Peyer's patch (tissue), 4 donors: Measurements from ENCODE around the gene NPIPA3. TPM values are rescaled to one million over a fixed set of nuclear protein-coding genes. Genes with fewer than 3 reads are reported as not detected.
A peak's percentile ranks its signal among the peaks of the same experiment; 100 is the strongest.
"Not testable (repeated sequence)": the region's sequence is repeated elsewhere in the genome, so short reads cannot be mapped to it uniquely, and the experiment has no call there.

Experiments used
- DNase-seq, 3 donors: peaks; one replicate each; pipeline ENCODE4 v3.0.0-alpha.2; 2017 to 2019
- H3K27ac ChIP-seq, 4 donors: fragments of 200-600 bp; sonication (generic); one replicate each; pipeline ENCODE4 v1.5.1; 2016 to 2019
- H3K27me3 ChIP-seq, 2 donors: fragments of 200-600 bp; sonication (generic); one replicate each; pipeline ENCODE4 v1.5.1; 2019
- H3K36me3 ChIP-seq, 3 donors: fragments of 200-600 bp; sonication (generic); one replicate each; pipeline ENCODE4 v1.5.1; 2016 to 2019
- H3K4me1 ChIP-seq, 4 donors: fragments of 200-600 bp; sonication (generic); one replicate each; pipeline ENCODE4 v1.5.1; 2016 to 2019
- H3K4me3 ChIP-seq, 4 donors: fragments of 200-600 bp; sonication (generic); 1 replicate in 3 of 4; 2 replicates in 1 of 4; pipeline ENCODE4 v1.5.1; 2016 to 2019; ENCODE audit warnings: mild to moderate bottlenecking in 1 of 4
- H3K9me3 ChIP-seq, 4 donors: fragments of 200-600 bp; sonication (generic); one replicate each; pipeline ENCODE4 v1.5.1; 2016 to 2019; ENCODE audit warnings: mild to moderate bottlenecking in 1 of 4
- CTCF ChIP-seq, 6 experiments: fragments of 450-650 bp in 4 of 6; fragments of 200-600 bp in 2 of 6; sonication (generic) in 1 of 6; IDR thresholded peaks; one replicate each; pipeline ENCODE4 v1.5.1; 2017 to 2019; ENCODE audit warnings: antibody characterized with exemption in 6 of 6, mild to moderate bottlenecking in 3 of 6, moderate library complexity in 1 of 6
- POLR2A ChIP-seq, 2 donors: fragments of 450-650 bp; IDR thresholded peaks; one replicate each; pipeline ENCODE4 v1.5.1; 2017; ENCODE audit warnings: antibody characterized with exemption in 2 of 2, mild to moderate bottlenecking in 2 of 2, moderate library complexity in 2 of 2
- total RNA-seq, 4 donors: library from RNA; depleted of rRNA; stranded (reverse); fragments of >200 nt; gene quantifications; one replicate each; pipeline ENCODE4 v1.1.0, GENCODE V29; 2016

NPIPA3 gene
- 1 to 10 TPM in 1 of 4 donors, not detected in 3; 1.1 TPM for total RNA-seq

DNA sequence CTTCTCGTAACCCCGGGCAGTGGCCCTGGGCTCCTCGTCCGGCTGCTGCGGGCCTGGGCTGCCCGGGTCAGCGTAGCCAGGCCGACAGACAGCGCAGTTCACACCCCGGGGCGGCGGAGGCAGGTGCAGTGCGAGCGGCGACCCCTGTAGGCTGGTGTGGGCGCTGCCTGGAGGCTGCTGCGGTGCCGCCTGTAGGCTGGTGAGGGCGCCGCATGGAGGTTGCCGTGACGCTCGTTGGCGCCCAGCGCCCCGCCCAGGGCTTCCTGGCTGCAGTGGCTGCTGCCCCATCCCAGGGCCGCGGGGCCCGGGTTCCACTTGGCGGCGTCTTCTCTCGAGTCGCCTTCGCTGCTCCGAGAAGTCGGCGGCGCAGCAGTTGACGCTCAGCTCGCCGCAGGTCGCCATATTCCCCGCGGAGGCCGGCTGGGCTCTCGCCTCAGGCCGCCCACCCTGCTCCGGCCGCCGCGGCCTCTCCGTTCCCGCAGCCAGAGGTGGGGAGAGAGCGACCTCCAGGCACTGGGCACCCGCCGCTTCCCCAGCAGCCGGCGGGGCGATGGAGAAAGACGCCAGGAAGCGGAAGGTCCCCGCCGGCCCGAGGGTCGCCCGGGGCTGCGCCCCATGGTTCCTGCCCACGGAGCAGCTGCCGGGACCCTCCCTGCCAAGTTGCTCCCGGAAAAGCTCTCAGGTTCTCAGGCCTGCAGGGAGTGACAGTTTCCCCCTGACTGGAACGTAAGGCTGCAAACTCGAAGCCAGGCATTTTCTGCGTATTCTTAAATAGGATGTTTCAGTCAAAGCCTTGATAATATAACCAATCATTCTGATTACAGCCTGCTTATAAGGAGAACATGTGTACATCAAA lies at the start of gene NPIPA3:
Gene NPIPA3, plus strand, starts transcription at position 256 of the 856 bp plus-strand sequence. CDS start 5,533 bp downstream, outside the sequence.
- not testable (repeated sequence) for H3K9me3 ChIP-seq, DNase-seq, H3K4me1 ChIP-seq, H3K27ac ChIP-seq, H3K4me3 ChIP-seq, H3K36me3 ChIP-seq, H3K27me3 ChIP-seq

DNA sequence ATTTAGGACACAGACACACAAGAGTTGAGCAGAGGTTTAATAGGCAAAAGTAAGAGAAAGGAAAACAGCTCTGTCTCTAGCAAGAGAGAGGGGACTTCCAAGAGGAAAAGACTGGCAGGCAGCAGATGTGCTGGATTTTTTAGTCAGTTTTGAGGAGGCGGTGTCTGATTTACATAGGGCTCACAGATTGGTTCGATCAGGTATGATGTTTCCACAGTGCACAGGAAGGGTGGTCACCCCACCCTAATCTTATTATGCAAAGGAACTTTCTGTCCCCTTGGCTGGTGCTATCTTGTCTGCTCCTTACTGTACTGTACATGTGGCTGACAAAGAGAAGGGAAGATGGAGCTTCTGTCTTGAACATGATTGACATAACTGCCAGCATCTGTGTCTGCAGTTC lies 45.1 kb upstream of the NPIPA3 start:
- Histone ChIP-seq H3K4me1 (peaks cover 0 to 20% (median 2%) of the 10 kb centered on the region in 4 donors), H3K27ac (peak overlapping the region in 3 of 4 donors; percentile 28 to 84 (median 56)), H3K4me3 (no peak overlapping the region), H3K9me3 (no peaks in the 10 kb centered on the region), H3K36me3 (peaks cover 0 to 65% (median 0%) of the 10 kb centered on the region in 3 donors), H3K27me3 (no peaks in the 10 kb centered on the region)
- TF ChIP-seq POLR2A (IDR thresholded peaks at IDR 0.05): no peak
- no peak for TF ChIP-seq CTCF (IDR thresholded peaks at IDR 0.05)
- DNase-seq: no peak

- DNase-seq: peak in 2 of 3 donors; percentile 55 to 57
- Histone ChIP-seq H3K4me3 (no peak overlapping the region), H3K4me1 (peaks cover 0 to 21% (median 1%) of the 10 kb centered on the region in 4 donors), H3K27me3 (no peaks in the 10 kb centered on the region), H3K9me3 (no peaks in the 10 kb centered on the region), H3K27ac (peak overlapping the region in 3 of 4 donors; percentile 11 to 80 (median 70)), H3K36me3 (peaks cover 0 to 60% (median 0%) of the 10 kb centered on the region in 3 donors)
- TF ChIP-seq POLR2A (IDR thresholded peaks at IDR 0.05): no peak
- TF ChIP-seq CTCF (IDR thresholded peaks at IDR 0.05): no peak
Measured at GRCh38 chr16:14667347-14668266, 35.6 kb upstream of the NPIPA3 start.

- Histone ChIP-seq H3K9me3 (no peaks in the 10 kb centered on the region), H3K27ac (peak overlapping the region in 3 of 4 donors; percentile 20 to 80 (median 70)), H3K4me3 (no peak overlapping the region), H3K27me3 (no peaks in the 10 kb centered on the region), H3K4me1 (peaks cover 0 to 21% (median 1%) of the 10 kb centered on the region in 4 donors), H3K36me3 (peaks cover 0 to 49% (median 0%) of the 10 kb centered on the region in 3 donors)
- no peak for TF ChIP-seq CTCF (IDR thresholded peaks at IDR 0.05)
- TF ChIP-seq POLR2A (IDR thresholded peaks at IDR 0.05): no peak
- no peak for DNase-seq
Measured at GRCh38 chr16:14668556-14669223, 34.5 kb upstream of the NPIPA3 start.

DNA sequence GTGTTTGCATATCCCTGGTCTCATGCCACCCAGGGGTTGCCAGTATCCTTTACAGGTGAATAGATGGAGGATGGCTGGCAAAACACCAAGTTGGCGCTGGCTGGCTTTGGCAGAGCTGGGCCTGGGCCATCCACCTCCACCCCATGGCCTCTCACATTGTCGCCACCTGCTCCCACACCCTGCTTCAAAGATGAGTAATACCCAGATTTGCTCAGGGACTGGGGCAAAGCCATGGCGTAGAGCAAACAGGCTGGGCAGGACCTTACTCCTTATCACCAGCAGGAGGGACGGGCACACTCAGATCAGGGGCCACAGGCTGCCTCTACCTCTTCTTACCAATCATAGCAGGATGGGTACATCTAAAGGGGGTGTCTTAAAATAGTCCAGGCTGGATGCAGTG lies 33.4 kb upstream of the NPIPA3 start:
- H3K4me1 ChIP-seq: peaks cover 0 to 21% (median 1%) of the 10 kb centered on the region in 4 donors
- TF ChIP-seq POLR2A (IDR thresholded peaks at IDR 0.05) (peak in 1 of 2 donors; percentile 44), CTCF (IDR thresholded peaks at IDR 0.05) (peak in 3 of 6 experiments; percentile 54 to 66 (median 57))
- H3K27ac ChIP-seq: peak overlapping the region in 3 of 4 donors; percentile 19 to 69 (median 48)
- no peaks in the 10 kb centered on the region for H3K27me3 ChIP-seq
- DNase-seq: peak in 2 of 3 donors; percentile 84 to 86
- peaks cover 0 to 39% (median 0%) of the 10 kb centered on the region in 3 donors for H3K36me3 ChIP-seq
- H3K4me3 ChIP-seq: no peak overlapping the region
- H3K9me3 ChIP-seq: no peaks in the 10 kb centered on the region
